ENCODE data around the gene GNAS-AS1.

GNAS-AS1 gene

GRCh38 chr20:58808271-58809046 lies 42.2 kb downstream of the GNAS-AS1 start:
- no peak for DNase-seq

GRCh38 chr20:58807801-58808200 lies 42.9 kb downstream of the GNAS-AS1 start:
- no peak for DNase-seq

- no peak for DNase-seq
Measured at GRCh38 chr20:58803533-58803932, 47.2 kb downstream of the GNAS-AS1 start.

DNA sequence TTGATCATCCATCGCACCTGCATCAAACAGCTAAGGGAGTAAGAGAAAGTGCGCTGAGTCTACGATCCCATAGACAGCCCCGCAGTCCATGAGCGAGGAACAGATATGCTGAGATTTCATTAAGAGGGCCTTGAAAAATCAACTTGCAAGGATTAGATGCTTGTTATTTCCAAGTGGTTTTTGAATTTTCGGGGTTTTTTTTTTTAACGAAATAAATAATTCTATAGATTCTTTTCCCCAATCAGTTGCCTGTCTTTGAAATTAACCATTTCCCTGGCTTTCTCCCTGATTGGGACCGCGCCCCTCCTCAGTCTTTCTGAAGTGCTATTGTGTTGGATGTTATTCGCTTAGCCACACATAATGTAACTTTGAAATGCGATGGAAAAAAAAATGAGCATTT lies 48.6 kb downstream of the GNAS-AS1 start:
- DNase-seq: no peak

GRCh38 chr20:58800134-58800871 lies 50.4 kb downstream of the GNAS-AS1 start:
- no peak for DNase-seq

DNA sequence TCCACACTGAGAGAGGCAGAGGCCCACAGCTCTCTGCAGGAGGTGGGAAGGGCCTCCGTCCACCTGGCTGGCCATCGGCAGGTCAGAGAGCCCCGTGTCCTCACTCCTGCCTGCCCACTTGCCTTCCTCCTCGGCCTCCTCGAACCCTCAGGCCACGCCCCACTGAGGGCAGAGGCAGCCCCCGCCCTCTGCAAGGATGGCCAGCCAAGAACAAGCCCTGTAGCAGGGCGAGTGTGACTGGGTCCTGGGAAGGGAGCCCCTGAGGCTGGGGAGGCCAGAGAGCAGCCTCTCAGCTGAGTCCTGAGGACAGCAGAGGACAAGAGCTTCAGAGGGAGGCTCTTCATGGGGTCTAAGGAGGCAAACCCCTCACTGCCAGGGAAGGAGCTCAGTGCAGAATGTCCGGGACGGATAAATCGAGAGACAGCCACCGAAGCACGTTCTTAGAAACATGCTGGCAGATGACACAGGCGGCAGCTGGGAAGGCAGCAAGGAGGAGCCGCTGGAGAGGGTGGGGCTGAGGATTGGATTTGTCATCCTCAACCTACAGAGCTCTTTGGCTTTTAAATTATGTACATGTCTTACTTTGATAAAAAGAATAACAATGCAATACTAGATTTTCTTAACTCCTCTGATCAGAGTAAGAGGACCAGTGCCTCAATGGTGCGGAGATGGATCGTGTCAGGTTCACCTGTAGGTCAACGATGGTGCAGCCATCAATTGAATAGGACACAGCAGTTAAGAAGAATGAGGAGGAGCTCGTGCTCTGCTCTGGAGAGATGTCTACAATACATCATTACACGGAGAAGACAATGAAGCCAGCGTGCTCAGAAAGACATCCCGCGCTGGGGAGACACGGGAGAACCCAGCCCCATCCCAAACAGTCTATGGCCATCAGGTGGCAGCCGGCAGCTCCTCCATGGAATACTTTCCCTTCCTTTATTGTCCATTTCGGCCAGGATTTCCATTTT lies 53.0 kb downstream of the GNAS-AS1 start:
- DNase-seq: no peak

DNA sequence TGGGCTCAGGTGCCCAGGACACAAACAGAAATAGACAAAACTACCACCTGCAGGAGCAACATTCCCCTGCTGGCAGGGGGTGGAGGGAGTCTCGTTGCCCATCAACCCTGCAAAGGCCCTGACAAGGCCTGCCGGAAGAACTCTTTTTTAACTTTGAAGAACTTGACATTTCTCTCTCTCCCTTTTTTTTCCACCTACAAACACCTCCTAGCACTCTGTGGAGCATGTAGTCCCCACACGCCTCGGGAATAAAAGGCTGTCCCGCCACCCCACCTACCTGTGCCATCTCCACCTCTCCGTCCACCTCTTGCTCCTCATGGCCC lies 54.8 kb downstream of the GNAS-AS1 start:
- no peak for DNase-seq

GRCh38 chr20:58795181-58795922 lies 55.4 kb downstream of the GNAS-AS1 start:
- no peak for DNase-seq

DNA sequence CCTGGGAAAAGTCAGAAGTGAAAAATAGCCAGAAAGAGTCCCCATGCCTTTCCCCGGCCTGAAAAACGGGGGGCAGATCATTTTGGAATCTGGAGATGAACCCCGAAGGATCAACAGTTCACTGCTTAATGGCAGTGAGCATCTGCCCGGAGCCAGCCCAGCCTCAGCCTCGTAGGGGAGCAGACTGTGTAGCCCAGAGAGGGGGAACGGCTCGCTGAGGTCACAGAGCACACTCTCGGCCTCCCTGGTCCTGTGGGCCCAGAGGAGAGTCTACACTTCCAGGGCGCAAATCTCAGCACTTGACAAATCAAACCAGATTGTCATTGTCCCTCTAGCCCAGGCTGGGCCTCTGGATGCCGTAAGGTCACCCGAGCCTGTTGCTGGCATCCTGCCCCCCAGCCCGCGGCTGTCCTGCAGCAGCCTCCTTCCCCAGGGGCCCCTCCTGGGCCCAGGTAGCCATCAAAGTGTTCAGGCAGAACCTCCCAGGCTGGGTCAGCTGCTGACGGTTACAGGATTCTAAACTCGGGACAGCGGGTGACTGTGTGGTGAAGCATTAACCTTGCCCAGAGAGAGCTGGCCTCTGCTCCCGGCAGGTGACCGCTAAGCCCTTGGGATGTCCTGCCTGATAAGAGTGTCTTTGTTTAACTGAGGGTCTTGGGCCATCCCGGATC lies 56.1 kb downstream of the GNAS-AS1 start:
- DNase-seq: no peak

DNA sequence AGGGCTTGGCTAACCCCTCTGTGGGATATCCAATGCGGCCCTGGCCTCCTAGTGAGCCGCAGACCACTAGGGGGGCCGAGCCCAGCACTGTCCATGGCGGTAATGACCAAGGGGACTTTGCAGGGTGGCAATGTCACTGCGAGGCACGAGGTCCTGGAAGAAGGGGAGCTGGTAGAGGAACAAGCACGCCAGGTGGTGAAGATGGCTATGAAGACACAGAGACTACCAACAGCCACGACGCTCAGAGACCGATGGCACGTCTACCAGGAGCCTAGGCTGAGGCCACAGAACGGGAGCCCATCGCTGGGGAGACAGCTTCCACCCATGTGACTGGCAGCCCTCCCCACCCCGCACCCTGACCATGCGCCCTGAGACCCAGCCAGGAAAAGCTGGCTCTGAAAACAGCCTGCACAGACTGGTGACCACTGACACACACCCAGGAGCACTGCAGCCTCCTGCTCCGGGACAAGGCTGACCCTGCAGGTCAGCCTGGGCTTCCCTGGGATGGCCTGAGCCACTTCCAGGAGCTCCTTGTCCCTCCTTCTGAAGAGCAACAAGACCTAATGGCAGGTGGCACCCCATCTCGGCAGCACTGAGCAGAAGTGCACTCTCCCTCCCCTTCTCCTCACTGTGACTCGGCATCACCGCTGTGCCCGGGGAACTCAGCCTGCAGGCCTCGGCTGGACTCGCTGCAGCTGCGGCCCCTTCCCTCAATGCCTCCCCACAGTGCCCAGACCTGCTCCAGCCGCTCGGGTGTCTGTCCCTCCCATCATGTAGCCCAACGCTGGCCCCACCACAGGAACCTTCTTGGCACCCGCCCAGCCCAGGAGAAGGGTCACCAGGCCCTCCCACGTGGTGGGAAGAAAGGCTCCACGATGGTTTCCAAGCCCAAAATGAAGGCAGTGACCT lies 56.9 kb downstream of the GNAS-AS1 start:
- DNase-seq: no peak

GRCh38 chr20:58792426-58792825 lies 58.3 kb downstream of the GNAS-AS1 start:
- DNase-seq: no peak

DNA sequence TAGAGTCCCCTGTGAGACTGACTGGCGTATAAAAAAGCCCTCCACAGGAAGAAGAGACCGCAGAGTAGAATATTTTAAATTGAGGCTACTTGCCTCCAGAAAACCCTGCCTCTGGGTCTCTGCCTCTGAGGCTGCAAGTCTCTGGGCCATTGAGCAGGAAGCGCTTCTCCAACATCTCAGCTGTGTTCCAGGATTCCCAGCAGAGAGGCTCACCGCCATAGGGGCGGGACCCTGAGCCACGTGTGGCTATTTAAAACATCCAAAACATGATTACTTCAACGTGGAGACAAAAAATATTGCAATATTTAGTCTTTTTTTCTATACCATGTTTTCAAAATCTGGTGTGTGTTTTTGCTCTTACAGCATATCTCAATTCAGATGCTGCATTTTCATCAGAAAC lies 59.4 kb downstream of the GNAS-AS1 start:
- no peak for DNase-seq

GRCh38 chr20:58790454-58790853 lies 60.2 kb downstream of the GNAS-AS1 start:
- no peak for DNase-seq

DNA sequence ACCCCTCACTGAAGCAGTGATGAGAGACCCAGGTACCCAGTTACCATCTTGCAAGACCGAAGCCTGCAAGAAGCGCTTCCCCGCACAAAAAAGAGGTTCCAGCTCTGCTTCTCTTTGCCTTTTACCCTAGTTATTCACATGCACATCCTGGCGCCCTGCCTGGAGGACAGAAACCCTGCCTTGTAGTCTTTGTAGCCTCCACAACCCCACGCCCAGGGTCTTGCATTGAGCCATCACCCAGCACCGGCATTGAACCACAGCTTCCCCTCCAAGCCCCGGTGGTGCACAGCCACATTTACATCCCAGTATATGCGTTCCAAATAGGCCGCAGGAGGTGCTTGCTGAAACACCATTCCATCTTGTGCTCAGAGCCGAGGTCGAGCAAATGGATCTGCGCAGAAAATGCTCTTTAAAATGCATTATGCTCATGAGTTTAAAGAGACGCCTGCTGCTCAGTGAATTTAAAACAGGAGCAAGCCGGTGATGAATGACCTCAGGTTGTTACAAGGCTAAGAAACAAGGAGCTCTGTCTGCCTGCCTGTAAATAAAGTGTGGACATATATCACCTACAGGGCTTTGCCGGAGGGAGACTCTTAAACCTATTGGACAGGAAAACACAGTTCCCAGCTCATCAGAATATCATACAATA lies 61.7 kb downstream of the GNAS-AS1 start:
- DNase-seq: no peak

DNA sequence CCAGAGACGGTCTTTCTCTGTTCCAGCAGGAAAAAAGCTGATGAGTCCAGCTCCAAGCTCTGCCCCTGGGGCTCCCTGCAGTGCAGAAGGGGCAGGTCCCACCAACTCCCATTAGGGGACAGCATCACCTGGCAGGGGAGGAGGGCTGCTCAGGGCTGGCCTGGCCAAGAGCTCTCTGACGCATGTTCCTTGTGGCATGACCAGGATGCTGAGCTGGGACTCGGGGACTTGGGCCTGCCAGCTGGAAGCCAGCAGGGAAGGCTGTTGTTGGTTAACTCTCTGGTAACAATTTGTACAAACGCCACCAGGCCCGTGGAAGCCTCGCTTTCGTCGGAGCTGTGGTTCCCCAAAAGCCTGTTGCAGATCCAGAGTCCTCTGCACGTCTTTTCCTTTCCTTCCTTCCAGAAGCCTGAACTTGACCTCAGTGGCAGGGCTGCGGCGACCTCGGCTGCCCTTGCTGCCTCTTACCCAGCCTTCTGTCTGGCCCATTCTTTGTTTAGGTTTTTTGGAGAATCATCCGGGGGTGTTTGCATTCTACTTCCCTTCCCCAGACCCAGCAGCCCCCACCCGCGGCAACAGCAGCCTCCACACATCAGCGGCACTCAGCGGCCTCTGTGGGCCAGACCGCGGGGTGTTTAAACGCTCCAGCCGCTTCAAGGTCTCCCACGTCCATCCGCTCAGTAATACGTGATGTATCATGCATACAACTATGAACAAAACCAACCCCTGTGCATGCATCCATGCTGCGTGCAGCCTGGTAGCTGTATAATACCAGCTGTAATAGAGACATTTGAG lies 63.3 kb downstream of the GNAS-AS1 start:
- DNase-seq: no peak

- no peak for DNase-seq
Measured at GRCh38 chr20:58784321-58785074, 66.2 kb downstream of the GNAS-AS1 start.

- no peak for DNase-seq
Measured at GRCh38 chr20:58783511-58784011, 67.1 kb downstream of the GNAS-AS1 start.

DNA sequence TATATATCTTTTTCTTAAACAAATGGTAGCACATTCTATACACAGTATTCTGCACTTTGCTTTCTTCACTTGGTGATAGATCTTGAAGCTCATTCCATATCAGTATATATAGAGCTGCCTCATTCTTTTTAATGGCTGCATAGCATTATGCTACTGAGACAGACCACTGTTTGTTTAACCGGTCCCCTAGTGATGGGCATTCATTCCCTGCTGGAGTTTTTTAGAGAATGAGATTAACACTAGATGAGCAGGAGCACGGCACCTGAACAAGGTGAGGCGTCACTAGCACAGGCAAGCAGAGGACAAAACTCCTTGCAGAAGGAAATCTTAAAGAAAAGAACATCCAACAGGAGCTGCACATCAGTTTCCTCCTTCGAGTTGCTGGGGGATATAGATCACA lies 69.6 kb downstream of the GNAS-AS1 start:
- DNase-seq: no peak

Data from right kidney (tissue), 1 donor.